ENCODE measurements around the gene FOXP1.

FOXP1 gene

DNA sequence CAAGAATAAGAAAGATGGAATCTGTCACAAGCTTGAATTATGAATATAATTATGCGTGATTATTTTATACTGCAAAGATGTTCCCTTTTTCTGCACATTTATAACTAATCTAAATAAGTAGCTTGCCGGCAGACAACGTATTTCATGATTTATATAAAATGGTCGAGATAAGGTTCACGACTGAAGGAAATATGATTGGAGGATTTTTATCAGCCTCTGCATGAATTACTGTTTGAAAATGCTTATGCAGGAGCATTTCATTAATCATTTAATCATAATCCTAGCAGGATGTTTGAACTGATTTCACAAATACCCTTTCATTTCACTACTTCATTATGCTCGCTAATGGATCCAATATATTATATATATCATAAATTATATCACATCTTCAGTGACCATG is 580.0 kb downstream of the FOXP1 start:
- H3K4me3 ChIP-seq (replicated peaks in 1 of 2; ENCODE audit: low read depth in 2 of 2, low read length in 2 of 2) = no peak overlapping the region
- DNase-seq (ENCODE audit: low read depth in 2 of 2) = no peak
- TF ChIP-seq, protein P1, sequence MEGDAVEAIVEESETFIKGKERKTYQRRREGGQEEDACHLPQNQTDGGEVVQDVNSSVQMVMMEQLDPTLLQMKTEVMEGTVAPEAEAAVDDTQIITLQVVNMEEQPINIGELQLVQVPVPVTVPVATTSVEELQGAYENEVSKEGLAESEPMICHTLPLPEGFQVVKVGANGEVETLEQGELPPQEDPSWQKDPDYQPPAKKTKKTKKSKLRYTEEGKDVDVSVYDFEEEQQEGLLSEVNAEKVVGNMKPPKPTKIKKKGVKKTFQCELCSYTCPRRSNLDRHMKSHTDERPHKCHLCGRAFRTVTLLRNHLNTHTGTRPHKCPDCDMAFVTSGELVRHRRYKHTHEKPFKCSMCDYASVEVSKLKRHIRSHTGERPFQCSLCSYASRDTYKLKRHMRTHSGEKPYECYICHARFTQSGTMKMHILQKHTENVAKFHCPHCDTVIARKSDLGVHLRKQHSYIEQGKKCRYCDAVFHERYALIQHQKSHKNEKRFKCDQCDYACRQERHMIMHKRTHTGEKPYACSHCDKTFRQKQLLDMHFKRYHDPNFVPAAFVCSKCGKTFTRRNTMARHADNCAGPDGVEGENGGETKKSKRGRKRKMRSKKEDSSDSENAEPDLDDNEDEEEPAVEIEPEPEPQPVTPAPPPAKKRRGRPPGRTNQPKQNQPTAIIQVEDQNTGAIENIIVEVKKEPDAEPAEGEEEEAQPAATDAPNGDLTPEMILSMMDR (IDR thresholded peaks at IDR 0.05; ENCODE audit: low read depth, low read length) = no peak

DNA sequence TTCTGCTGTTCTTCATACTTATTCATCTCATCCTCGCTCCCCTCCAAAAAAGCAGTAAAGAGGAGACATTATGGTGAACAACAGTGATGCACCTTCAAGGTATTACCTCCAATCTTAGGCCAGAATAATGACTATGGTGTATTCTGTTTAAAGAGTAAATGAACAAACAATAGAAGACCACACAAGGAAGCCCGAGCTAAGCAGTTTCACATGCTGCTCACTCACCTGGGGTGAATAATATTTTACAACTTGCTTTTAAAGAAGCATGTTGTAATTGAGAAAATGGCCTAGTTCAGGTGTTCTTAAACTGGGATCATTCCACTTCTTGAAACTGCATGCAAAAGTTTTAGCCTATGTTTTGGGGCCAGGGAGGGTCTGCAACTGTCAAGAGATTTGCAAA is 581.2 kb downstream of the FOXP1 start:
- TF ChIP-seq, protein P1 (IDR thresholded peaks at IDR 0.05; ENCODE audit: low read depth, low read length) = no peak
- no peak for DNase-seq (ENCODE audit: low read depth in 2 of 2)
- no peak overlapping the region for H3K4me3 ChIP-seq (replicated peaks in 1 of 2; ENCODE audit: low read depth in 2 of 2, low read length in 2 of 2)

DNA sequence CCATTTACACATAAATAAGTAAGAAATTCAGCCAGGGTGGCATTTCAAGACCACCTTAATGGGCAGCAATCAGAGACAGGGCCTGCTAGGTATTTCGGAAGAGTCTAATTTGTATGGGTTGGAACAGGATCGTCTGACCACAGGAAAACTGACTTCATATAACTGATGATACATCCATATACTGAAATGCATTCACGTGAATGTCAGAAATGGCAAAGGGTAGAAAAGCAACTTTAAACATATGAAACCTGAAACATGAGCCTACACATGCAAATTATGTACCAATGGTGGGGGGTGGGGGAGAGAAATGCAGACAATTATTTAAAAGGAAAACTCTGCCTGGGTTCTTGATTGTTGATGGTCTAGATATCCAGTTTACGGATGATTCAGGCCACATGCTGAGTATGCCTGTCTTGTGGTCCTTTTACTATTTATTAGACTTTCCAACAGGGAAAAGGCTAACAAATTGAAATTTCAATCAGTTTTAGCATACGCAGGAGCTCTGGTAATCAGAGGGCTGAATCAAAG is 582.2 kb downstream of the FOXP1 start:
- no peak overlapping the region for H3K4me3 ChIP-seq (replicated peaks in 1 of 2; ENCODE audit: low read depth in 2 of 2, low read length in 2 of 2)
- no peak for DNase-seq (ENCODE audit: low read depth in 2 of 2)
- TF ChIP-seq, protein P1 (IDR thresholded peaks at IDR 0.05; ENCODE audit: low read depth, low read length) = no peak

DNA sequence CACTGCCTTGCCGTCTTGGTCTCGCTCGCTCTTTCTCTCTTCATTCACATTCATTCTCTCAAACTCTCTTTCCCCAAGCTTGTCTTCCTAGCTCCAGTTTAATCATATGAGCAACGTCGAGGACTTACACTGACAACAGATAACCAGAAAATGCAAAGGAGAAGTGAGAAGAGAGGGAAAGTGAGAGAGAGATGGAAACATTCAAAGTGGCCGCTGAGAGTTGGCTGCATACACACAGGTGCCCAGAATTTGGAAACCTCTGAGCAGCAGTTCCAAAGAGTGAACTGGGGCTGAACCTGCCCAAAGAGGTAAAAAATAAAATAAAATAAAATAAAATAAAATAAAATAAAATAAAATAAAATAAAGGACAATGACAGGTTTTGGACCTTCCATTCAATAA is 583.0 kb downstream of the FOXP1 start:
- TF ChIP-seq, protein P1 (IDR thresholded peaks at IDR 0.05; ENCODE audit: low read depth, low read length) = no peak
- no peak for DNase-seq (ENCODE audit: low read depth in 2 of 2)
- no peak overlapping the region for H3K4me3 ChIP-seq (replicated peaks in 1 of 2; ENCODE audit: low read depth in 2 of 2, low read length in 2 of 2)

DNA sequence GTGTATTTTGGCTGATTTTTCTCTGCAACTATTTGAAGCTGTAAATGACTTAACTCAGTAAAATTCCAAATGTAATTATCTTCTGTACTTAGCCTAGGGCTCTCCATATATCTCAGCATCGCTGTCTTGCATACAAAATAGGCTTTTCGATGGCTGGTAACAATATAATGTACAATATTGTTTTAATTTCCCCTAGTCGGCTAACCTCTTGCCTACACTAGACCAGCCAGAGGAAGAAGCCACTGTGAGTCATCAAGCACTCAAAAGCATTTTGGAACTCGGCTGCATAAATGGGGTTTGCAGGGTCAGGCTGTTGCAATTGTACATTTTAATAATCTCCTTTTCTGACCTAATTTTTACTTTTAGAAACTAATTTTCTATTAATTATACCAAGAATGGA is 583.8 kb downstream of the FOXP1 start:
- peak; percentile 79 to 81 for DNase-seq (ENCODE audit: low read depth in 2 of 2)
- TF ChIP-seq, protein P1 (IDR thresholded peaks at IDR 0.05; ENCODE audit: low read depth, low read length) = no peak
- no peak overlapping the region for H3K4me3 ChIP-seq (replicated peaks in 1 of 2; ENCODE audit: low read depth in 2 of 2, low read length in 2 of 2)

DNA sequence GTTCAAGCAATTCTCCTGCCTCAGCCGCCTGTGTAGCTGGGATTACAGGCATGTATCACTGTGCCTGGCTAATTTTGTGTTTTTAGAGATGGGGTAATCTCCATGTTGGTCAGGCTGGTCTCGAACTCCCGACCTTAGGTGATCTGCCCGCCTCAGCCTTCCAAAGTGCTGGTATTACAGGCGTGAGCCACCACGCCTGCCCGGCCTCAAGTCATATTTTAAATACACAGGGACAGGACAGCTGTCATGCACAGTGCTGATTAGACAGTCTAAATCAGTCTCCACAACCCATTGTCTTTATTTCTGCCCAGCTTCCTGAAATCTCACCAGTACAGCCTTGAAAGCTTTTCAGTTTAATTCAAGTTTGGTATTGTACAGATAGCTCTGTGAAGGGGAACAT is 587.4 kb downstream of the FOXP1 start:
- no peak for DNase-seq (ENCODE audit: low read depth in 2 of 2)
- TF ChIP-seq, protein P1 (IDR thresholded peaks at IDR 0.05; ENCODE audit: low read depth, low read length) = no peak
- no peak overlapping the region for H3K4me3 ChIP-seq (replicated peaks in 1 of 2; ENCODE audit: low read depth in 2 of 2, low read length in 2 of 2)

DNA sequence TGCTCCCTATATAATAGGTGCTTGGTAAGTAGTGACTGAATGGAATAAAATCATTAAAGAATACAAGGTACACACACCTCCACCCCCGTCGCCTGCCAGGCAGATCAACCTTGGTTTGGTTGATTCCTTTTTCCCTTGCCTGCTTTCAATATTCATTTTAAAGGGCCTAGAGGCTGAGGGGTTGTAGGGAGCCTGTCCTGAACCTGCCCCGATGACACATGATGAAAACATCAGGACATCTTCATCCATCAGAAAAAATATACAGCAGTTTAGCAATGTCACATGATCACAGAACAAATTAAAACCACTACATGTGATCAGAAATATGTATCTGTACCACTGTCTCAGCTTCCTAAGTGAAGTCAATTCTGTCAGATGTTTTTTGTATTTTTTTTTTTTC is 588.9 kb downstream of the FOXP1 start:
- no peak overlapping the region for H3K4me3 ChIP-seq (replicated peaks in 1 of 2; ENCODE audit: low read depth in 2 of 2, low read length in 2 of 2)
- TF ChIP-seq, protein P1 (IDR thresholded peaks at IDR 0.05; ENCODE audit: low read depth, low read length) = no peak
- no peak for DNase-seq (ENCODE audit: low read depth in 2 of 2)

Data from cardiac fibroblast (primary cell).